IPS-18c (cell line): ENCODE data around the gene CRACR2A.

Experiments used
- H3K4me3 ChIP-seq: 2 replicates; pipeline ENCODE4 v1.7.0; 2013; ENCODE audit warnings: low read depth, mild to moderate bottlenecking, low read length, moderate library complexity; ENCODE audit not compliant: insufficient read depth
- H3K9me3 ChIP-seq: one replicate; pipeline ENCODE4 v1.6.1; 2013; ENCODE audit warnings: mild to moderate bottlenecking, low read length, moderate library complexity; ENCODE audit not compliant: control insufficient read depth, insufficient read depth

The CRACR2A gene

DNA sequence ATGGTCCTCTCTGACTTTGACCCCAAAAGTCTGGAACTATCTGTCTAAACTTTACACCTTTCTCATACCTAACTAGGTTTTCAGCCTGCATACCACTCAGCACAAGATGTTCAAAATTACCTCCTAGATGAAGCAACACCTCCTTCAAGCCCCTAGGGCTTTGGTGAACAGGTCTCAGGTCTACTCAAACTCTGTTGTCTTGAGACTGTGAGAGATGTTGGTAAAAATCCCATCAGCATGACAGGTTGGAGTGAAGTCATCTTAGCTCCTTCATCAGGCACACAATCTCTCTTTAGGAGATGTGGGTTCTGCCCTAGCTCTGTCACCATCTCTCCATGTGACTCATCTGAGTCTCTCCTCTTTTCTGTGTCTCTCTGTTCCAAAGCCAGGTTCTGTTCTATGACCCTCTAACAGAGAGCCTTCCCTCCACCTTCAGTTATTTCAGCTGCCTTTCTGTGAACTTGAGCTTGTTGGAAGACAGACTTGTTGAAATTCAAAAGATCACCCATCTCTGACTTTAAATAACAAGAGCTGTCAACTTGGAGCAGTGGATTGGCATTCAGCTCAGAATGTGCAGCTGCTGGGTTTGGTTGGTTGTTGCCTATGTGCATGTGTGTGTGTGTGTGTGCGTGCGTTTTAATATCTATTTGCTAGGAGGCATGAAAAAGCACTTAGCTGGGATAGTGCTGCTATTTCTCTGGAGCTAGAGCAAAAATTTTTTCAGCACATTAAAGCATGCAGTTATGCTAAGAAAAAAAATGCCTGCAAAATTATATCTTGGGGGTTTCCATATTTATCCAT is 130.7 kb downstream of the CRACR2A start:
- Histone ChIP-seq H3K9me3 (no peaks in the 10 kb centered on the region), H3K4me3 (no peak overlapping the region)

DNA sequence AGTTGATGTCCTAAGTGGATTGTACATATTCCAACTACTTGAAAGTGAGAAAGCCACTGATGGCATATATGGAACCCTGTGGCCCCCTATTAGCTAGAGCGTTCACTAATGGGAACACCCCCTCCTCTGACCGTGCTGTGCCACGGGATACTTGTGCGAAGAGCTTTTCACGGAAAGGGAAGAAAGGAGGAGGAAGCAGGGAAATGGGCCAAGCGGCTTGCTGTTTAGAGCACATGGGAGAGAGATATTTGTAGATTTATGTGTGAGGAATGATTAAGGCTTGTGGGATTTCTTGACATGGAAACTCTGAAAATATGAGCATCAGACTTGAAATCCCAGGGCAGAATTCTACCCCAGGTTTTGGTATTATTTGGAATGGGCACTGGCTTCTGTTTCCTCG is 132.1 kb downstream of the CRACR2A start:
- no peaks in the 10 kb centered on the region for H3K9me3 ChIP-seq
- H3K4me3 ChIP-seq: no peak overlapping the region

GRCh38 chr12:3617565-3617964 is 135.3 kb downstream of the CRACR2A start:
- Histone ChIP-seq H3K4me3 (no peak overlapping the region), H3K9me3 (no peaks in the 10 kb centered on the region)

DNA sequence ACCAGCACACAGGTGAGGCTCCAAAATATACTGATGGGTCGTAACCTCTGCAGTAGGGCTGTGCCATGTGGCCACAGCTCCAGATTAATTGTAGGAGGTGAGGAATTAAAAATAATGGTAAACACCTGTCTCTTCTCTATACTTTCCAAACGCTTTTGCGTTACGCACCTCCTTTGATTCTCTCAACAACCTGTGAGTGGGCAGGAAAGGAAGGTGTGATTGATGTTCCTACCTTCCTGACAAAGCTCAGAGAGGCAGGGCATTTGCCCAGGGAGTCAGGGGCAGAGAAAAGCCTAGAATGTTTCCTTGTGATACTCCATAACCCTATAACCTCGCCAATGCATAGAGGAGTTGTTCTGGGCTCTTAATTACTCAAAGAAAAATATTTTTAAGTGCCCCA is 137.0 kb downstream of the CRACR2A start:
- no peaks in the 10 kb centered on the region for H3K9me3 ChIP-seq
- H3K4me3 ChIP-seq: no peak overlapping the region

GRCh38 chr12:3614806-3615466 is 138.0 kb downstream of the CRACR2A start:
- no peaks in the 10 kb centered on the region for H3K9me3 ChIP-seq
- no peak overlapping the region for H3K4me3 ChIP-seq

DNA sequence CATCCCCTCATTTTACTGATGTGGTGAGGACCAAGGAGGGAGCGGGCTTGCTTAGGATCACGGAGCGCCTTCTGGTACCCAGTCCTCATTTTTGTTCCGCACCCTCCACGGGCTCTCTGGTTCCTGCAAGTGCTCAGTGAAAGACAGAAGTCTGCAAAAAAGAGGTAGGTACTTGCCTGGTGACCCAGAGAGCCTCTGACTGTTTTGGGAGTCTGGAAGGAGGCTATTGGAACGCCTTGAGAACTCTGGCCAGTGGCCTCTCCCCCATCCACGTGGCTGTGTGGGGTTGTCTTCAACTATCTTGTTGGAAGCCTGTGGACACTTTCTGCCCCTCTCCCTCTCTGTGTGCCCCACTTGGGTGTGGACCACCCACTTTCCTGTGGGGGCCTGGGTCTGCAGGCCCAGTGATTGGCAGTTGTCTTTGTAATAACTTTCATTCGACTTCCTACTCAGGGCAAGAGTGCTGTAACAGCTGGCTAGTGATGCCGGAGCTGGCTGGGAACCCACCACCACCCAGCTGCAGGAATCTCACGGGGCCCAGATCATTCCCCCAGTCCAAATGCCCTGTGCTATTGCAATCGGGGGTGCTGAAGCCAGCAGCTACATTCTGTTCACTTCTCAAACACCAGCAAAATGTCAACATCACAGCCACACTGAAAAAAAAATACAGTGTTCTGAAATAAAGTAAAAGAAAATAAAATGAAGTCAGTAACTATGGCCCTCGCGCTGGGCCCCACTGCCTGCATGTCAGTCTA is 139.1 kb downstream of the CRACR2A start:
- no peaks in the 10 kb centered on the region for H3K9me3 ChIP-seq
- H3K4me3 ChIP-seq: no peak overlapping the region

GRCh38 chr12:3611860-3612703 is 140.8 kb downstream of the CRACR2A start:
- no peak overlapping the region for H3K4me3 ChIP-seq
- H3K9me3 ChIP-seq: no peaks in the 10 kb centered on the region

DNA sequence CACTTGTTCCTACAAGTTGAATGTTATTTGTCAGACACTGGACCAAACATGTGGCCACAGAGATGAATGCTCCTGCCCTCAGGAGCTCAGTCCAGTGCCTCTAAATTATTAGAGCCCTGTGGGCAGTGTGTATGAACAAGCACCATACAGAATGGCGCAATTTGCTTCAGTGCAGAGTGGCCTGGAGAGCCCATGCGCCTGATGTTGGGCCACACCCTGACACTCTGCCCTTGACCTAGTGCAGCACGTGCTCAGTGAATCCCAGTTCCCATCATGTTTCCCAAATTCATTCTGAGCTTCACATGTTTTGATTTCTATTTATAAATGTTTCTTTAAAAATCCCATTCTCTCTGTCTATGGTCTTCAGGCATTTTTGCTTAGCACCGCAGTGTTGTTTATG is 145.1 kb downstream of the CRACR2A start:
- Histone ChIP-seq H3K9me3 (no peaks in the 10 kb centered on the region), H3K4me3 (no peak overlapping the region)

DNA sequence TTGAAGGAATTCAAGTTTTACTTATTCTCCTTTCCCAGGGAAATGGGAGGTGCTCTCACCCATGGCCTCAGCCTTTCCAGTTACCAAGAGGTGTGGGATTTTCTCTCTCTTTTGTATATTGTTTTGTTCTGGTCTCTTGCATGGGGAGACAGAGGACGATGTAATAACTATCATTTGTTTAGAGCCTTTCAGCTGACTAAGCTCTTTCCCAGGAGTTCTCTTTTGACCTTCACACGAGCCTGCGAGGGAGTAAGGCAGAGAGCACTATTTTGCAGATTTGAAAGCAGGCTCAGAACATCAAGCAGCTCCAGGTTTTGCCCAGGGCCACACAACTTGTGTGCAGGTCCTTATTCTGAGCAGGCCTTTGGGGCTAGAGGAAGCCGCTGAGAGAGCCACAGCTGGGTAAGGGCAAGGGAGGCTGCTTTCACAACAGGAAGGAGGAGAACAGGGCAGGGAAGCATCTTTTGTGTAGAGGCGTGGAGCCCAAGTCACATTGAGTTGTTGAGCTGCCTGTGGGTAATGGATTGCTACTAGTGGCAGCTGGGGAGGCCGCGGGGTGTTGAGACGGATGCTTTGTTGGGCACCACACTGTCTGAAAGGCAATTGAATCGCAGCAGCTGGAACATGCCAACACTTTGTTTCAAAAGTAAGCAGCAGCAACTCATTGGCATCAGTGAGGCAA is 145.7 kb downstream of the CRACR2A start:
- Histone ChIP-seq H3K9me3 (no peaks in the 10 kb centered on the region), H3K4me3 (no peak overlapping the region)

- H3K9me3 ChIP-seq: no peaks in the 10 kb centered on the region
- H3K4me3 ChIP-seq: no peak overlapping the region
Observed at GRCh38 chr12:3606128-3606527, 146.8 kb downstream of the CRACR2A start.

- no peak overlapping the region; the same call in 1 of the 2 replicates for H3K4me3 ChIP-seq
Observed at GRCh38 chr12:3605692-3606091, 147.2 kb downstream of the CRACR2A start.

GRCh38 chr12:3604748-3605586 is 147.9 kb downstream of the CRACR2A start:
- Histone ChIP-seq H3K9me3 (no peaks in the 10 kb centered on the region), H3K4me3 (peak overlapping the region; percentile 15)

More at GRCh38 chr12:3605692-3606091, 147.2 kb downstream of the CRACR2A start:
- H3K9me3 ChIP-seq: no peaks in the 10 kb centered on the region

- H3K4me3 ChIP-seq: peak overlapping the region; percentile 15; the same call in 1 of the 2 replicates
- no peaks in the 10 kb centered on the region for H3K9me3 ChIP-seq
Observed at GRCh38 chr12:3604286-3604685, 148.6 kb downstream of the CRACR2A start.

DNA sequence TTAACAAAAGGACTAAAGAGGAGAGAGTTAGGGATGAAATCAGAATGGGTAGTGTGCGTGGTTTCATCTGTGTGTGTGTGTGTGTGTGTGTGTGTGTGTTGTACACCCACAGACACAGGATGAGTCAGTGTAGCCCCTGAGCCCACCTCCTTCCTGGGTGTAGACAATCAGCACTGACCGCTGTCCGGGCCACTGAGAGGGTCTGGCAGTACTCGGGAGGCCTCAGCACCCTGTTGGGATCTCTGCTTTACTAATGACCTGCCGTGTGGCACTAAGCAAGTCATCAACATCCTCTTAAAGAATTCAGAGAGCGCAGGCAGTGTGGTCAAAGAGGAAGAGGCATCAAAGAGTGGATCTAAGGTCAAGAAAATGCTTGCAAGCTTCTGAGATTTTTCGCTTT is 149.3 kb downstream of the CRACR2A start:
- no peak overlapping the region for H3K4me3 ChIP-seq
- H3K9me3 ChIP-seq: no peaks in the 10 kb centered on the region

GRCh38 chr12:3602488-3602887 is 150.4 kb downstream of the CRACR2A start:
- Histone ChIP-seq H3K9me3 (no peaks in the 10 kb centered on the region), H3K4me3 (no peak overlapping the region)
